LNCAP (cell line): Measurements from ENCODE around the gene TBX4.

Experiments
- CTCF ChIP-seq: fragments of 450-650 bp; IDR thresholded peaks from 2 replicates; pipeline ENCODE4 v1.5.1; 2017; ENCODE audit warnings: mild to moderate bottlenecking

Gene TBX4

GRCh38 chr17:61466246-61466645, 14.0 kb downstream of the TBX4 start:
- no peak for TF ChIP-seq CTCF

GRCh38 chr17:61467416-61468262, 15.4 kb downstream of the TBX4 start:
- no peak for TF ChIP-seq CTCF

GRCh38 chr17:61468263-61468907, 16.2 kb downstream of the TBX4 start:
- no peak for TF ChIP-seq CTCF

GRCh38 chr17:61469474-61469873, 17.3 kb downstream of the TBX4 start:
- TF ChIP-seq CTCF, result no peak

GRCh38 chr17:61469949-61470348, 17.7 kb downstream of the TBX4 start:
- no peak for TF ChIP-seq CTCF

GRCh38 chr17:61470530-61471136, 18.4 kb downstream of the TBX4 start:
- no peak for TF ChIP-seq CTCF

GRCh38 chr17:61474235-61474927, 22.2 kb downstream of the TBX4 start:
- TF ChIP-seq CTCF, result no peak
